Esophagus muscularis mucosa (tissue), 4 donors: Measurements from ENCODE around the gene MRPL20. TPM values are rescaled to one million over a fixed set of nuclear protein-coding genes. Genes with fewer than 3 reads are reported as not detected.

Source experiments
- DNase-seq: peaks from one replicate; pipeline ENCODE4 v3.0.0-alpha.2; 2017; ENCODE audit errors: extremely low spot score
- H3K27ac ChIP-seq, 4 donors: fragments of 200-600 bp; sonication (generic); replicated peaks in 1 of 4; 1 replicate in 3 of 4; 2 replicates in 1 of 4; pipeline ENCODE4 v1.5.1; 2016 to 2019; ENCODE audit warnings: mild to moderate bottlenecking in 1 of 4
- H3K27me3 ChIP-seq, 4 donors: fragments of 200-600 bp; sonication (generic); one replicate each; pipeline versions ENCODE4 v1.5.1 to v1.6.0; 2016 to 2019
- H3K36me3 ChIP-seq, 4 donors: fragments of 200-600 bp; sonication (generic); one replicate each; pipeline ENCODE4 v1.5.1; 2016 to 2019
- H3K4me1 ChIP-seq, 4 donors: fragments of 200-600 bp; sonication (generic); one replicate each; pipeline ENCODE4 v1.5.1; 2016 to 2019
- H3K4me3 ChIP-seq, 4 donors: fragments of 200-600 bp; sonication (generic); 1 replicate in 2 of 4; 2 replicates in 2 of 4; pipeline ENCODE4 v1.5.1; 2016 to 2019; ENCODE audit warnings: mild to moderate bottlenecking in 4 of 4, moderate library complexity in 1 of 4
- H3K9me3 ChIP-seq, 4 donors: fragments of 200-600 bp; sonication (generic); 1 replicate in 3 of 4; 2 replicates in 1 of 4; pipeline ENCODE4 v1.5.1; 2016 to 2019
- EP300 ChIP-seq: sonication (generic); formaldehyde crosslinking; IDR thresholded peaks from one replicate; pipeline ENCODE4 v1.6.1; 2017; ENCODE audit warnings: antibody characterized with exemption
- POLR2A ChIP-seq: fragments of 450-650 bp; IDR thresholded peaks from one replicate; pipeline ENCODE4 v1.6.1; 2017; ENCODE audit warnings: antibody characterized with exemption, moderate library complexity, mild to moderate bottlenecking, low read depth
- POLR2AphosphoS5 ChIP-seq, 2 donors: sonication (generic); formaldehyde crosslinking; IDR thresholded peaks; one replicate each; pipeline ENCODE4 v1.6.1; 2017; ENCODE audit warnings: antibody characterized with exemption in 2 of 2
- WGBS: methylation state at CpG from one replicate; pipeline ENCODE4 v1.1.5; 2018; 5-methylcytosine and 5-hydroxymethylcytosine counted together
- intact Hi-C: fragments of 100-400 bp; cut with DNase I; formaldehyde crosslinking; loops from one replicate; pipeline ENCODE4 v1.15.1; 2023
- total RNA-seq, 4 donors: library from RNA; depleted of rRNA; stranded (reverse); fragments of >200 nt; gene quantifications; one replicate each; pipeline versions ENCODE4 v1.1.0 to v1.2.1, GENCODE V29; 2016
- TF ChIP-seq, protein P1 (sequence below), 3 experiments: fragments of 200-600 bp in 2 of 3; fragments of 450-650 bp in 1 of 3; sonication (generic) in 2 of 3; IDR thresholded peaks; one replicate each; pipeline ENCODE4 v1.5.1; 2017 to 2019; ENCODE audit warnings: antibody characterized with exemption in 3 of 3, mild to moderate bottlenecking in 2 of 3, moderate library complexity in 1 of 3

Gene MRPL20
- total RNA-seq, 4 donors from 2014 or later, result 144 to 175 (median 155) TPM

DNA sequence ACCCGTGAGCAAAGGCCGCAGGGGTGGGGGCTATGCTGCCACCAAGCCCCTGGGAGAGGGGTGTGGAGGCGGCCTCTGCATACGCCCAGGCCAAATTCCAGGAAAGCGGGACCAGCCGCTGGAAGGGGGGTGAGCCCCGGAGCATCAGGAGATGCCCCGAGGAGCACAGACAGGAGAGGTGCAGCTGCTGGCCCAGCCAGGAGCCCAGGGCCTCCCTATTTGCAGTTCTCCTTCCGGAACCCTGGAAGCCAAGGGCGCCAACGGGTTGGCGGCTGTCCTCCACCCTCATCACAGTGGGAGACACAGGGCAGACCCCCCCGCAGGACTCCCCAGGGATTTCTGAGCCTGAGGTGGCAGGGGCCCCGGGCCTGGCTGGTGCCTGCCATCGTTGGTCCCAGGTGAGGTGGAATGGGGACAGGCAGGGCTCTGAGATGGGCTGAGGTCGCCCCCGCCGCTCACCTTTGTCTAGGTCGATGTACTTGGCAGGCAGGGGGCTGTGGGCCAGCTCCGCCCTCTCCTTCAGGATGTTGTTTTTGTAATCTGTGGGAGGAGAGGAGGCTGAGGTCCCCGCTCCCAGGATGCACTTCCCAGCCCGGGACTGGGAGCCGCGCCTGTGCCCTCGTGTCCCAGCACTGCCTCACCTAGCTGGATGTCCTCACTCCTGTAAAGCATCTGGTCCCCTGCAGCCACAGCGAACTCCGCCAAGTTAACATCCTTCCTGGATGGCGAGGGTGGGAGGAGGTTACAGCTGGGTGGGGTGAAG, 53.5 kb downstream of the MRPL20 start:
- peaks cover 43 to 76% (median 70%) of the 10 kb centered on the region in 4 donors for H3K4me1 ChIP-seq
- peaks cover 0 to 25% (median 7%) of the 10 kb centered on the region in 4 donors for H3K36me3 ChIP-seq
- TF ChIP-seq, protein P1, sequence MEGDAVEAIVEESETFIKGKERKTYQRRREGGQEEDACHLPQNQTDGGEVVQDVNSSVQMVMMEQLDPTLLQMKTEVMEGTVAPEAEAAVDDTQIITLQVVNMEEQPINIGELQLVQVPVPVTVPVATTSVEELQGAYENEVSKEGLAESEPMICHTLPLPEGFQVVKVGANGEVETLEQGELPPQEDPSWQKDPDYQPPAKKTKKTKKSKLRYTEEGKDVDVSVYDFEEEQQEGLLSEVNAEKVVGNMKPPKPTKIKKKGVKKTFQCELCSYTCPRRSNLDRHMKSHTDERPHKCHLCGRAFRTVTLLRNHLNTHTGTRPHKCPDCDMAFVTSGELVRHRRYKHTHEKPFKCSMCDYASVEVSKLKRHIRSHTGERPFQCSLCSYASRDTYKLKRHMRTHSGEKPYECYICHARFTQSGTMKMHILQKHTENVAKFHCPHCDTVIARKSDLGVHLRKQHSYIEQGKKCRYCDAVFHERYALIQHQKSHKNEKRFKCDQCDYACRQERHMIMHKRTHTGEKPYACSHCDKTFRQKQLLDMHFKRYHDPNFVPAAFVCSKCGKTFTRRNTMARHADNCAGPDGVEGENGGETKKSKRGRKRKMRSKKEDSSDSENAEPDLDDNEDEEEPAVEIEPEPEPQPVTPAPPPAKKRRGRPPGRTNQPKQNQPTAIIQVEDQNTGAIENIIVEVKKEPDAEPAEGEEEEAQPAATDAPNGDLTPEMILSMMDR (IDR thresholded peaks at IDR 0.05), result no peak
- TF ChIP-seq POLR2A (no peak), EP300 (no peak), POLR2AphosphoS5 (IDR thresholded peaks at IDR 0.05) (no peak)
- 49% methylated on average over 8 of the region's 28 CpGs for WGBS
- H3K9me3 ChIP-seq, result no peaks in the 10 kb centered on the region
- peak overlapping the region; percentile 30 to 73 (median 54) for H3K27ac ChIP-seq
- no peak for DNase-seq
- intact Hi-C loops, result no loop called here
- H3K4me3 ChIP-seq, result no peak overlapping the region
- peaks cover 0 to 59% (median 26%) of the 10 kb centered on the region in 4 donors for H3K27me3 ChIP-seq

DNA sequence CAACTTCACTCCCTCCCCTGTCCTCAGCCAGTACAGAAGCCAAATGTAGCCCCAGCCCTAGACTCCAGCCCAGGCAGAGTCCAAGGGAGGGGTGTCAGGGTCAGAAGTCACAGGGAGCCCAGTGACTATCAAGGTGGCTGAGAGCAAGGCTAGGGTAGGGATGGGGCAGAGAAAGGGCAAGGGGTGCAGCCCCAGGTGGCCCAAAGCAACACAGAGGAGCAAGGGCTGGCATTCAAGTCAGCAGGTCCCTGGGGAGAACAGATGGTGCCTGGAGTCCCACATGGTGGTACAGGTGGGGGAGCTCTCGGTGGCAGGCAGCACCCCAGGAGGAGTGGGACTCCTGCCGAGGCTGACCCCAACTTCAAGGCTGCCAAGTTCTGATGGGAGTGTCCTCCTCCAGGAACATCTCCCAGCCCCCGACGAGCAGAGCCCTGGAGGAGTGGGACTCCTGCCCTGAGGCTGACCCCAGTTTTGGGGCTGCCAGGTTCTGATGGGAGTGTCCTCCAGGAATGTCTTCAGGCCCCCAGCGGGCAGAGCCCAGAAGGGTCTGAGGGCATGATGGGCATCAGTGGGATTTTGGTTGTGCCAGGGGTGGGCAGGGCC, 54.2 kb downstream of the MRPL20 start:
- H3K27me3 ChIP-seq, result peaks cover 0 to 53% (median 26%) of the 10 kb centered on the region in 4 donors
- WGBS, result 28% methylated on average over 5 of the region's 5 CpGs
- peaks cover 0 to 25% (median 7%) of the 10 kb centered on the region in 4 donors for H3K36me3 ChIP-seq
- TF ChIP-seq POLR2AphosphoS5 (IDR thresholded peaks at IDR 0.05) (no peak), EP300 (no peak), POLR2A (no peak)
- TF ChIP-seq, protein P1 (IDR thresholded peaks at IDR 0.05), result no peak
- H3K4me3 ChIP-seq, result no peak overlapping the region
- intact Hi-C loops, result no loop called here
- DNase-seq, result no peak
- no peaks in the 10 kb centered on the region for H3K9me3 ChIP-seq
- peaks cover 49 to 76% (median 70%) of the 10 kb centered on the region in 4 donors for H3K4me1 ChIP-seq
- H3K27ac ChIP-seq, result peak overlapping the region; percentile 32 to 73 (median 60)

Other genes with a start within 250 kb of the MRPL20 start
- gene TTLL10, start 233.4 kb downstream of the MRPL20 start, total RNA-seq, result under 1 TPM in 1 of 4 donors, not detected in 3; 0.17 TPM
- gene TNFRSF18, start 200.7 kb downstream of the MRPL20 start, total RNA-seq, result under 1 TPM in 2 of 4 donors, not detected in 2; 0.29 to 0.66 TPM
- gene TNFRSF4, start 193.1 kb downstream of the MRPL20 start, total RNA-seq, result 1 to 10 TPM in 2 of 4 donors, under 1 TPM in 2; 0.50 to 2.1 (median 0.93) TPM
- gene SDF4, start 175.3 kb downstream of the MRPL20 start, total RNA-seq, result 100 to 1,000 TPM in 3 of 4 donors, 10 to 100 TPM in 1; 88.5 to 125 (median 107) TPM
- gene B3GALT6, start 175.1 kb downstream of the MRPL20 start, total RNA-seq, result 10 to 100 TPM; 10.4 to 24.6 (median 21.0) TPM
- under 1 TPM in 2 of 4 donors, not detected in 2; 0.33 to 0.52 TPM for gene C1QTNF12, start 160.6 kb downstream of the MRPL20 start, total RNA-seq
- 10 to 100 TPM; 34.9 to 61.4 (median 49.5) TPM for gene UBE2J2, start 133.4 kb downstream of the MRPL20 start, total RNA-seq
- 1 to 10 TPM in 3 of 4 donors, under 1 TPM in 1; 0.83 to 4.1 (median 1.9) TPM for gene SCNN1D, start 126.9 kb downstream of the MRPL20 start, total RNA-seq
- gene ACAP3, start 99.4 kb downstream of the MRPL20 start, total RNA-seq, result 10 to 100 TPM; 34.8 to 63.2 (median 47.4) TPM
- 10 to 100 TPM; 10.3 to 24.7 (median 21.7) TPM for gene PUSL1, start 98.7 kb downstream of the MRPL20 start, total RNA-seq
- gene INTS11, start 82.6 kb downstream of the MRPL20 start, total RNA-seq, result 100 to 1,000 TPM in 1 of 4 donors, 10 to 100 TPM in 3; 75.9 to 121 (median 87.8) TPM
- 10 to 100 TPM; 15.4 to 44.9 (median 31.5) TPM for gene CPTP, start 82.5 kb downstream of the MRPL20 start, total RNA-seq
- gene TAS1R3, start 76.0 kb downstream of the MRPL20 start, total RNA-seq, result under 1 TPM in 2 of 4 donors, not detected in 2; 0.17 to 0.32 TPM
- gene DVL1, start 57.9 kb downstream of the MRPL20 start, total RNA-seq, result 100 to 1,000 TPM in 2 of 4 donors, 10 to 100 TPM in 2; 66.9 to 141 (median 114) TPM
- gene MXRA8, start 48.7 kb downstream of the MRPL20 start, total RNA-seq, result 100 to 1,000 TPM in 2 of 4 donors, 10 to 100 TPM in 2; 68.5 to 129 (median 87.2) TPM
- gene AURKAIP1, start 32.1 kb downstream of the MRPL20 start, total RNA-seq, result 100 to 1,000 TPM in 3 of 4 donors, 10 to 100 TPM in 1; 98.4 to 152 (median 117) TPM
- 100 to 1,000 TPM in 2 of 4 donors, 10 to 100 TPM in 2; 73.4 to 136 (median 108) TPM for gene CCNL2, start 8.0 kb downstream of the MRPL20 start, total RNA-seq
- 10 to 100 TPM in 2 of 4 donors, 1 to 10 TPM in 2; 8.1 to 19.2 (median 9.8) TPM for gene ANKRD65, start 14.0 kb upstream of the MRPL20 start, total RNA-seq
- 100 to 1,000 TPM in 2 of 4 donors, 10 to 100 TPM in 2; 99.7 to 168 (median 116) TPM for gene VWA1, start 28.4 kb upstream of the MRPL20 start, total RNA-seq
- 1 to 10 TPM in 1 of 4 donors, under 1 TPM in 3; 0.32 to 2.4 (median 0.58) TPM for gene ATAD3C, start 42.4 kb upstream of the MRPL20 start, total RNA-seq
- 10 to 100 TPM in 2 of 4 donors, 1 to 10 TPM in 2; 9.7 to 14.9 (median 10.0) TPM for gene ATAD3B, start 64.5 kb upstream of the MRPL20 start, total RNA-seq
- 10 to 100 TPM; 18.3 to 29.3 (median 25.2) TPM for gene ATAD3A, start 104.9 kb upstream of the MRPL20 start, total RNA-seq
- gene TMEM240, start 133.3 kb upstream of the MRPL20 start, total RNA-seq, result 10 to 100 TPM in 2 of 4 donors, 1 to 10 TPM in 2; 8.7 to 22.1 (median 13.9) TPM
- 100 to 1,000 TPM in 2 of 4 donors, 10 to 100 TPM in 2; 78.7 to 134 (median 112) TPM for gene SSU72, start 167.6 kb upstream of the MRPL20 start, total RNA-seq
- 1 to 10 TPM in 1 of 4 donors, under 1 TPM in 2, not detected in 1; 0.50 to 1.9 (median 0.84) TPM for gene FNDC10, start 192.8 kb upstream of the MRPL20 start, total RNA-seq
- 10 to 100 TPM; 33.6 to 99.9 (median 74.6) TPM for gene MIB2, start 208.2 kb upstream of the MRPL20 start, total RNA-seq
- gene MMP23B, start 224.9 kb upstream of the MRPL20 start, total RNA-seq, result 10 to 100 TPM in 3 of 4 donors, 1 to 10 TPM in 1; 3.2 to 19.5 (median 14.0) TPM